HEK293T (cell line): ENCODE data around the gene STOML2.

Source experiments
- FOXA1 ChIP-seq: fragments of 450-650 bp; IDR thresholded peaks from 2 replicates; pipeline ENCODE4 v1.6.1; 2016; ENCODE audit warnings: mild to moderate bottlenecking
- TARDBP ChIP-seq: fragments of 450-650 bp; IDR thresholded peaks from 2 replicates; pipeline ENCODE4 v1.6.1; 2016

DNA sequence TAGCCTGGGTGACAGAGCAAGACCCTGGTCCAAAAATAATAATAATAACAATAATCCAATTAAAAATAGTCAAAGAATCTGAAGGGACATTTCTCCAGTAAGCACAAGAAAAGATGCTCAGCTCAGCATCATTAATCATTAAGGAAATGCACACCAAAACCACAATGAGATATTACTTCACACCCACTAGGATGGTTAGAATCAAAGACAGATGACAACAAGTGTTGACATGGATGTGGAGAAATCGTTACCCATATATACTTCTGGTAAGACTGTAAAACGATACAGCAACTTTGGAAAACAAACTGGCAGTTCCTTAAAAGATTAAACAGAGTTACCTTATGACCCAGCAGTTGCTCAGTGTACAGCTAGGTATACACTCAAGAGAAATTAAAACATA, 17.9 kb downstream of the STOML2 start:
- no peak for TF ChIP-seq FOXA1
- TF ChIP-seq TARDBP: no peak
